ENCODE data around the gene RNU5D-1.
"Not testable (repeated sequence)": the region's sequence is repeated elsewhere in the genome, so short reads cannot be mapped to it uniquely, and the experiment has no call there.

The RNU5D-1 gene

DNA sequence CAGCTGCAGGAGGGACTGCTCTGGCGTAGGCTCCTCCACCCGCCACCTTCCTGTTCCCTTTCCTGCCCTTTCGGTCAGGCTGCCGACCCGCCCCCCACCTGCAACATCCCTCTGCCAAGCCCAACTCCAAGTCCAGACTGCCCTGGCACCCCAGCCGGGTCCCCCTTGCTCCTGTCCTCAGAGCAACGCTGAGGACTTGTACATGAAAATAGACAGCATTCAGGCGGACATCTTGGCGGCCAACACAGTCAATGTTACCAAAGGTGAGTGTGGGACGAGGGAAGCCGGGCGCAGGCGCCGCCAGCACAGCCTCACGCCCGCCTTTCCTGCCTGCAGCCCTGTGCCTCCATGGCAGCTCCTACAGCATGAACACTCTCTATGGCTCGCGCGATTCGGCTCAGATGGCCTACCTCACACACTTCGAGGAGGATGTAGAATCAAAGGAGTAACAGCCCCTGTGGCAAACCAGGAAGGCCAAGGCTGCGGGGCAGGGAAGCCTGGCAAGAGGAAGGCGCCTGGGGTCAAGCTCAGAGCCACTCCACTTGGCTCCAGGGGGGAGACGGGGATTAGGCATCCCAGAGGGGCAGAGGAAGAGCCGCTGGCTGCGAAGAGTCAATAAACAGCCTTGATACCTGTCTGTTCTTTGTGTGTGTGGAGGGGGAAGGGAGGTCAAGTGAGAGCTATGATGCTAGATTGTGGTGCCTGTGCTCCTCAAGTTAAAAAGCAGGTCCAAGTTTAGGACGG is 5.8 kb downstream of the RNU5D-1 start:
- no peak for DNase-seq

DNA sequence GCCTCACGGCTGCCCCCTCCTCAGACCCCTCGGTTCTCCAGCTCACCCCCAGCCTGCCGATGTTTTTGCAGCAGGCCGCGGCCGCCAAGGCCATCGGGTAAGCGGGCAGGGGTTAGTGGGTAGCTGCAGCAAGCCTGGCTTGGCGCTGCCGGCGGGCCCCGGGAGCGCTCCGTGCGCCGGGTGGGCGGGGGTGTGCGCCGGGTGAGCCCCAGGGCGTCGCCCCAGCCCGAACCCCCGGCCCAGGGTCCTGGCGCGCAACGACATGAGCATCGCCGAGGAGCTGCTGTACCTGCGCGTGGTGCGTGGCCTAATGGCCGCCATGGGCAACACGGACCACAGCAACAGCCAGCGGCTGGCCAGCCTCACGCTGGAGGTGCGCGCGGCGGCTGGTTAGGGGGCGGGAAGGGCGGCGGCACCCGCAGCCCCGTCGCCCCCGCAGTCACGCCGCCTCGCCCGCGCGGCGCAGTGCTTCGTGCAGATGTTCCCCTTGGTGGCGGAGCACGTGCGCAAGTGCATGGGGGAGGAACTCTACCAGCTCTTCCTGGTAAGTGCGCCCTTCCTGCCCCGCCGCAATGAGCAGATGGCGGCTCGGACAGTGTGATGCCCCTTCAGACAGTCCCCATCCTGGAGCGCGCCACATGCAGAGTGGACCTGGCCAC is 6.5 kb downstream of the RNU5D-1 start:
- no peak for DNase-seq

DNA sequence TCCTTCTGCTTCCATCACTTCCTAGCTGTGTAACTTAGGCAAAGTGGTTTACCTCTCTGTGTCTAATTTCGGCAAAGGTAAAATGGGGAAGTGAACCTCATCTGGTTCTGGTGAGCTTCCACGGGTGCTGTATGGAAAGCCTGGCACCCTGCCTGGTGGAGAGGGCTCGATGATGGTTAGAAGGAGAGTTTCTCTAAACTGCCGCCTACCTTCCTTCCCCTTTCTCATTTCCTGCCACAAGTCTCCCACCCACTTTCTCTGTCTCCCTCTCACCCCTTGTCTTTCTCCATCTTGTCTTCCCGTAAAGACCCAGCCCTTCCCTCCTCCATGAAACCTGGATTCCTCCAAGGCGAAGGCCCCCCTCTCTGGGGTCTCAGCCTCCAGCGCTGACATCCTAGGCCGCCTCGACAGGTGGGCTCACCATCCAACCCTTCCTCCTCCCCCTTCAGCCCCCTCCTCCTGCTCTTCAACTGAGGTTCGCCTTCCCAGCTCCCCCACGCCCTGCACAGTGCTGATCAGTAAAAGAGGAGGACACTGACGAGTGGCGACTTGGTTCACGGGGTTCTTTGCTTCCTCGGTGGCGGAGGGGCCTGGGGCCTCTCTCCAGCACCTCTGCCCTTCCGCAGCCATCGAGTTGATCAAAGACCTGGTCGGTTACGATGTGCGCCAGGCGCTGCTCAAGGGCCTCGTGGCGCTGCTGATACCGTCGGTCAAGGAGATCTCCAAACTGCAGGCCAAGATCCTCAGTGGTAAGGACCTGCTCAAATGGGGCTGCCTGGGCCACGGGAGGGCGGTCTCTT is 7.3 kb downstream of the RNU5D-1 start:
- no peak for DNase-seq

DNA sequence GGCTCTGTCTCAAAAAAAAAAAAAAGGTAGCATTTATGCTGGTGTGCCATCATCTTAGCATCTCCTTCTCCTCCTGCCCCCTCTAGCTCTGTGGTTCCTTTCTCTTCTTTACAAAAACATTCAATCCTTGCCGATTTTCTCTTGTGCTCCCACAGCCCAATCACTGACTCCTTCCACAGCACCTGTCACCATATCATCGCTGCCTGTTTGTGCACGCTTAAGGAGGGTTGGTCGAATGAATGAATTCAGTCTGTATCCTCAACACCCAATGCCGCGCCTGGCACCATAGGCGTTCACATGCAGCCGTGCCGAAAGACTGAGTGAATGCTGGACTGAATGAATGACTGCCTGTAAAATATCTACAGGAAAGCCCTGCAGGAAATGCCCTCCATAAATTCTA is 7.9 kb downstream of the RNU5D-1 start:
- no peak for DNase-seq

DNA sequence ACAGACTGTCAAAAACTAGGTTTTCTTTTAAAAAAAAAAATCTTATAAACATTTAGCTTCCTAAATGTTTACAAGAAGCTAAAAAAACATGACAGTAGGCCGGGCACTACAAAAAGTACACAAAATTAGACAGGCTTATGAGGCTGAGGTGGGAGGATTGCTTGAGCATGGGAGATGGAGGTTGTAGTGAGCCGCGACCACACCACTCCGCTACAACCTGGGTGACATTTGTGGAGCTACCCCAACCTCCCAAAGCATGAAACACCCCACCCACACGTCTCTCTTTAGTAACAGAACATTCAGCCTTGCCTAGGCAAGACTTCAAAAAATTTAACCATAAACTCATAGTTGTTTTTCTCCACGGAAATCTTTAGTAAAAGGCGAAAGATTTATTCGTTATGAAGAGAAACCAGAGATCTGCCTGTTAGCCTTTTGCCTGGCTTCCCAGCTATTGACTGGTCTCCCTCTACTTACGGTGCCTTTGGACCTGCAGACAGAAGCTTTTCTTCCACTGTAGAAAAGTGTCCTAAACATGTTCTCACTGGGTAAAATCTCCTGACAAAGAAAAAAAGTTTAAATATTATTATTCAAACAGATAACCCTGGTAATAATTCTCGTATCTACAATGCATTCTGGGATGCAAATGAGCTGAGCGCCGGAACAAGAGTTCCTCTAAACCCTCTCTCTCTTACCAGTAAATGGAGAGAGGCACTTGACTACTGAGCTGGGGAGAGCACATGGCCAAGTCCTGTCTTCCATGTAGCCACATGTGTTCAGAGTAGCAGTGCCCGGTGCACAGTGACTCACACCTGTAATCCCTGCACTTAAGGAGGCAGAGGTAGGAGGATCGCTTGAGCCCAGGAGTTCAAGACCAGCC is 9.2 kb downstream of the RNU5D-1 start:
- no peak for DNase-seq

DNA sequence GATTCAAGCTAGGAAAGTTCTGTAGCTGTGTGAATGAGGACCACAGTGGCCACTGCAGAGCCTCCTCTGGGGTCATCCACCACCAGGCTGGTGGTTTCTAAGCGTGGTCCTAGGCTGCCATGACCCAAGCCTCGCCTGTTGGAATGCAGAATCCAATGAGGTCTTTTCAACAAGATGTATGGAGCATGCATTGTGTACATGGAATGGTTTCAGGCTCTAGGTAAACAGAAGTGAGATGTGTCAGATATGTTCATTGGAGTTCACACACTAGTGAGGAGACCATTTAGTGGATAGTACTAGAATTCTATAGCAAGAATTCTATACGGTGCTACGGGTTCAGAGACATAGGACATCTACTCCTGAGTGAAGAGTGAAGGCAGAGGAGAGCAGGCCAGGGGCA is 10.7 kb downstream of the RNU5D-1 start:
- DNase-seq, result no peak

DNA sequence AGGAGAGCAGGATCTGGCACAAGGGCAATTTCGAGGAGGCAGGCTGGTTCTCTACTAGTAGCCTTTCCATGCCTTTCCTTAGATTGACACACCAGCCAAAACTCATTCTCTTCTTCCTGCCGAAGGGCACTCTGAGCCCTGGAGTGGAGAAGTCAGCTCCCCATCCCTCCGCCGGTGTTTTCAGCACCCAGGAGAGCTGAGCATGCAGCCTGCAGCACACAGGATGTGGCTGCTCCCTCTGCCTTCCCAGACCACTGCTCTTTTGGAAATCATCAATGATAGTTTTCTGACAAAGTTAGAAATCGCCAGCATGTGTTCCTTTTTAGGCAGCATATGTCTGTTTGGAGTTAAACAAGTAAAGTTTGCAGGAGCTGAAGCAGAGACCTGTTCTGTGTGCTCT is 11.7 kb downstream of the RNU5D-1 start:
- no peak for DNase-seq

DNA sequence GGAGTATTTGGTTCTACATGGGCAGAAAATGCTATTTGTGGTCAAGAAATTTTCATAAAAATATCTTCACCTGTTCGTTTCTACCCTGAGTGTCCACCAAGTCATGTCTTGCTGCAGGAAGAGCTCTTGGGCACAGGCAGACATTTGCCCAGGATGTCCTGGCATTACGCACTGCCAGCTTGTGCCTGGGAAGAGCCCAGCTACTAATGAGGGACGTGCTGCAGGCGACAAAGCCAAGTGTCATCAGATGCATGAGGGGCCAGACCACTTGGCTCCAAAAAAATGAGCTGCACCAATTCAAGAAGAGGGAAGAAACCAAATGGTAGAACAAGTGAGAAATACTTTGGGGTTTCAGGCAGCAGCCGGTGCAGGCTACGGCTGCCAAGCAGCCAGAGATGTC is 12.9 kb downstream of the RNU5D-1 start:
- no peak for DNase-seq

DNA sequence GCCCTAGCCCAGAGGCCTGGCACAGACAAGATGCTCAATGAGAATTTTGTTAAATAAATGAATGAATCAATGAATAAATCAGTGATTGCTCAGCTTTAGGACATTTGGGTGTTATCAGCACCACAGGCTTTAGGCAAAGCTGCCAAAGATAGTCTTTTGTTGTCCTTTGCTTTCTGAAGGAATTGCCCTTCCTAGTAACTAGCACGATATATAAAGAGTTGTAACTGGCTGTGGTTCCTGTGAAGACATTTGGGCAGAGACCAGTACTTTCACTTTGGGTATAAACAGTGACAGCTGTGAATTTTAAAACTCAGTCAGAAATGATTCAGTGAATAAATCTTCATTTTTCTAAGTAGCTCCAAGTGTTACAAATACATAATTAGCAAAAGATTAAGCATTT is 13.3 kb downstream of the RNU5D-1 start:
- DNase-seq, result no peak

DNA sequence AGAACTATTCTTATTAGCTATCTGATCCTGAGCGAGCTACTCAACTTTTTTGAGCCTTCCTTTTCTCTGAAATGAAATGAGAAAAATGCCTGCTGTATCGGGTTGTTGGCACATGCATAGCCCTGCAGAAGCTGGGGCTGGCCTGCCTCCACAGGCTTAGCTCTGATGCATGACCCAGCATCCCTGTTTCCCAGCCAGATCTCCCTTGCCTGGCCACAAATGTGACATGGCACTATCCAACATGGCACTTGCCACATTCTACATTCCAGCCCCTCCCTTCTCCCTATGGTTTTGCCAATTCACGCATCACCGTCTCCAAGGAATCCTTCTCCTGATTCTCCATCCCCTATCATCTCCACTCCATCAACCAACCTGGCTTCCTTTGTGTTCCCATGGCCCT is 13.8 kb downstream of the RNU5D-1 start:
- no peak for DNase-seq

DNA sequence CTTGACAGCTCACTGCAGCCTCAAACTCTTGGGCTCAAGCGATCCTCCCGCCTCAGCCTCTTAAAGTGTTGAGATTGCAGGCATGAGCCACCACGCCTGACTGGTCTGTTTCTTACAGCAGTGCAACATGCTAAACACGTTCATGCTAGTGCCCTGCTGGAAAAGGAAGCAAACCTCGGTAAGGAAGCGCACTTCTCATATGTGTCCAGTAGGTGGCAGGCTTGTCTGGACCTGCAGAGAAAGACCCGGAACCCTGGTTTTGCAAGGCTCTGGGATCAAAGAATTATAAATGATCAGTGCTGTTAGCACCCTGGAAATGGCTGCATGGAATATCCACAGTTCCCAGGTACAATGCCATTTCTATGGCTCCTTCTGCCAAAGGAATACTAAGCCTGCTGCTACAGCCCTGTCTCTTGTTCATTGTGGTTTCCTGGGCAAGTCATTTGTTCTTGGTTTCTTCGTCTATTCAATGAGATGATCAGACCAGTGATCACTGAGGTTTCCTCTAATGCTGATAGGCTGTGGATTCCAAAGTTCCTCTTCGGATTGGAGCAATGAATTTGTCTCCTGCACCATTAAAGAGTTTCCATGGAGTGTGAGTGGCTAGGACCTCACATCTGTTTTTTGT is 15.9 kb downstream of the RNU5D-1 start:
- peak; percentile 48 for DNase-seq

DNA sequence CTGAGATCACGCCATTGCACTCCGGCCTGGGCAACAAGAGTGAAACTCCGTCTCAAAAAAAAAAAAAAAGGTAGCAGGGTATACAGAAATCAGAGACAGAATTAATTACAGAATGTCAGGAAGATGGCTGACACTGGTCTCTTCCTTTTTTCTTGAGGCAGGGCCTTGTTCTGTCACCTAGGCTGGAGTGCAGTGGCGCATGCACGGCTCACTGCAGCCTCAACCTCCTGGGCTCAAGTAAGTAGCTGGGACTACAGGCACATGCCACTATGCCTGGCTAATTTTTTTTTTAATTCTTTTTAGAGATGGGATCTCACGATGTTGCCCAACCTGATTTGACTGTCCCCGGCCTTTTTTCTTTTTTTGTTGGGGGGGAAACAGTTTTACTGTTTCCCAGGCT is 16.4 kb downstream of the RNU5D-1 start:
- no peak for DNase-seq

DNA sequence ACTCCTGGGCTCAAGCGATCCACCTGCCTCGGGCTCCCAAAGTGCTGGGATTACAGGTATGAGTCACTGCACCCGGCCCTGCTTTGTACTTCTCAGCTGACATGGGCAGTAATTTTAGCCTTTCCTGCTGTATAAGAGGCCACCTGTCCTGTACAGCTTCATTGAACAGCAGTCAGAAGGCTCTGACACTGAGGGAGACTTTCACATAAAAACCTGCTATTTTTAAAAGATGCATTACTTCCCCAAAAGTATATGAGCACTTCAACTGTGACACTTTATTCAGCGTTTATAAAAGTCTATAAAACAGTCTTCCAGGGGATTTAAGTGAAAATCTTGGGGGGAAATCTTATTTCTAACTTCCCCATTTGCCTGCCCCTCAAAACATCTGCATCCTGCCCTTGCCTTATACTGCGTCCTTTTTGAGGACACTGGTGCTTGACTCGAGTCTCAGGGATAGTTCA is 17.6 kb downstream of the RNU5D-1 start:
- DNase-seq, result no peak

DNA sequence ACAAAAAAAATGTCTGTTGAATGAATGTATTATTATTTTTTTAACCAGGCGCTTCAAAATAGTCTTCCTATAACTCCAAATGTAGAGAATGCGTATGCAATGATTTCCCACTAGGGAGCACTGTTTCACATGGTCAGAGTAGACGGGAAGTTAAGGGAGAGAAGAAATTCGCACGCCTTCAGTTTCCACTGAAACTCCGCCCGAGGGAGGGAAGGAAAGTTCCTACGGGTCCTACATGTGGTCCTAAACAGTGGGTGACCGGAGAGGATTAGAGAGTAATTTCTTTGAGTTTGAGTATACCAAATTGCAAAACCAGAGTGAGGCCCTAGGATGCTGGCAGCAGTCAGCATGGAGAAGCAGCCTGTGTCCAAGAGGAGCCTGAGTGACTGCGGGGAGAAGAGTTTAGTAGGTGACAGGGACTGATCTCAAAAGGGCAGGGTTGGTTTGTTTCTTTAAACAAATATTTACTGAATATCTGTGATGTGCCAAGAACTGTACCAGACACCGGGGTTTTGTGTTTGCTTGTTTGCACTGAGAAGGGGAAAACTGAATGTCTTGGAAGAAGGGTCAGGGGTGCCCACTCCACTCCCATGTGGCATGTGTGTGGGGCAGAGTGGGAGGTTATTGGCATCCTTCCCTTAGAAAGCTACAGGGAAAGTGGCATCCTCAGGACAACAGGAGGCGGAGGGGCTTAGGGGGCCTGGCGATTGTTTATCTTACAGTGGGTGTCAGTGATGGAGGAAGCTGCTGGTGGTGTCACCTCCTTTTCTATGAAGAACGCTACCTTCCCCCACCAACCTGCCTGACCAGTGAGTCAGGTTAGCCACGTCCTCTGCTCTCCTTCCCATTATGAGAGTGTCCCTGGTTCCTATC is 22.8 kb downstream of the RNU5D-1 start:
- DNase-seq, result no peak

DNA sequence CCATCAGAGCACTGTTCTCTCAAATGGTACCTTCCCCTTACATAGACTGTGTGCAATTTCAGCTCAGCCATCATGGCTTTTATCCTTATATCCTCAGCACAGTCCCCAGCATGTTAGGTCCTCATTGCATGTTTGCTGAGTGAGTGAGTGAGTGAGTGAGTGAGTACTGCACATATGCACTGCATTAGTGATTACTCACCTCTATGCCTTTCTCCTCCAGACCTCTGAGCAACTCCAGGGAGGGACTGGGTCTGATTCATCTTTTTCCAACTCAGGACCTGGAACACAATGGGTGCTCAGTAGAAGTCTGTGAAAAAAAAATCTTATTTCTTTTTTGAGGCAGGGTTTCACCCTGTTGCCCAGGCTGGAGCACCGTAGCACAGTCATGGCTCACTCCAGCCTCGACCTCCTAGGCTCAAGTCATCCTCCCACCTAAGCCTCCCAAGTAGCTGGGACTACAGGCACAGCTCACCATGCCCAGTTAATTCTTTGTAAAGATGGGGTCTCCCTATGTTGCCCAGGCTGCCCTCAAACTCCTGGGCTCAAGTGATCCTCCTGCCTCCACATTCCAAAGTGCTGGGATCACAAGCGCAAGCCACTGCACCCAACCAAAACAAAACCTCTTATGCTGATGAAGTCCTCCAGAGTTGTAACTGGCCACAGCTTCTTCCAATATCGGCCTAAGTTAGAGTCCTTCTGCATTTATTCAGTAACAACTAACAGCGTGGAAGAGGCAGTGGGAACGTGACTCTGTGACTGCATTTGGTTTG is 23.7 kb downstream of the RNU5D-1 start:
- no peak for DNase-seq

DNA sequence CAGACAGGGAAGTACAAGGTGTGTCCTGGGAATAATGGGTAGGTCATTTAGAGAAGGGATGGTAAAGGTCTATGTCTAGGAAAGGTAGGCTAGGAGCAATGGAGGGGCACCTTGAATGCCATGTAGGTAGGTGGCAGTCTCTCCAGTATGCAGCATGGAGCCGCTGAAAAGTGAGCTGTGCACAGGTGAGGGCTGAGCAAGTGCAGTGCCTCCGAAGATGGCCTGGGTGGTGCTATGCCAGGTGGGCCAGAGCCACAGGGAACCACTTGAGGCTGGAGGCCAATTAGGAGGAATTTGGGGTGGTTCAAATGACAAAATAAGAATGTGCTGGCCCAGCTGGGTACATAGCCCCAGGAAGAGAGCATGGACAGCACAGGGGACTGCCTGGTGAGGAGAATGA is 25.0 kb downstream of the RNU5D-1 start:
- no peak for DNase-seq

DNA sequence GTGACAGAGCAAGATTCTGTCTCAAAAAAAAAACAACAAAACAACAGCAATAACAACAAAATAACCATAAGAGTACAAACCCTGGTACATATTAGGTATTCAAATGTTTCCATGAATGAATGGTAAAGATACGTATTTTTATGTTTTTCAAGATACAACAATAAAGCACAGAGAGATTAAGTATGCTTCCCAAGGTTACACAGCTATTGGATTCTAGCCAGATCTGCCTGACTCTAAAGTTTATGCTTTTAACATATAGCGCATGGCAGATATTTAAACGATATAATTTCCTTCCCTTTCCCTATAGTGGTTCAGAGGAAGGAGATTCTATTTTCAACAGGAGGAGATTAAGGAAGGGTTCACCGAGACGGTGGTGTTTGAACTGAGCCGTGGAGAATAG is 25.5 kb downstream of the RNU5D-1 start:
- no peak for DNase-seq

DNA sequence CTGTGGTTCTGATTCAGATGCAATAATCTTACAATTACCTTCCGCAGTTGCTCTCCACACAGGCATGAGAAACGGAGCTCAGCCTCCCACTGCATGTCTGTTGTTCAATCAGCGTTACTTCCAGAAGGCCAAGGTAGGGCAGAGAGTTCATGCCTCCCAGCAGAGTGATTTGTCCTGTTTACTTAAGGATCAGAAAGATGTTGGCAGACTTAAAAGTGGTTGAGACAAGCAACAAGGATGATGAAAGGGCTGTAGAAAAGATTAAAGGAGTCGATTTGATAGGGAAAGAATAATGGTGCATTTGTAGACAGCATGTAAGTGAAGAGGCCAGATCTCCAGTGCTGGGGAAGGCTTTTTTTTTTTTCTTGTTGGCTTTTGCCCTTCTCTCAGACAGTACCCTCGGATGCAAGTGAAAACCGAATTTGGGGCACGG is 29.8 kb downstream of the RNU5D-1 start:
- no peak for DNase-seq

DNA sequence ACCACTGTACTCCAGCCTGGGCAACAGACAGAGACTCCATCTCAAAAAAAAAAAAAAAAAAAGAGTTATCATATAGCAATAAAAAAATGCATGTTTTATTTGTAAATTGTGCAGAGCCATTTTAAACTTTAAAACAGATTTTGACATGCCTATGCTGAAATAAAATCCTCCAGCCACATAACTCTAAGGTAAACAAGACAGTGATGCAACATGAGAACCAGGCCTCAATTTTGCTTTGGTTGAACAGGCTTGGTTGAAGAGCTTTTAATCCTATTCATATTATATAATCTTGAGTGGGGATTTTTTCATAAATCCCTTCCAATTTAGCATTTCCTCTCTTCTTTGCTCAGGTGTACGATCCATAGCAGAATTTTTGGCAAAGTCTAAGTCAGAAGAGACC is 30.4 kb downstream of the RNU5D-1 start:
- DNase-seq, result no peak

DNA sequence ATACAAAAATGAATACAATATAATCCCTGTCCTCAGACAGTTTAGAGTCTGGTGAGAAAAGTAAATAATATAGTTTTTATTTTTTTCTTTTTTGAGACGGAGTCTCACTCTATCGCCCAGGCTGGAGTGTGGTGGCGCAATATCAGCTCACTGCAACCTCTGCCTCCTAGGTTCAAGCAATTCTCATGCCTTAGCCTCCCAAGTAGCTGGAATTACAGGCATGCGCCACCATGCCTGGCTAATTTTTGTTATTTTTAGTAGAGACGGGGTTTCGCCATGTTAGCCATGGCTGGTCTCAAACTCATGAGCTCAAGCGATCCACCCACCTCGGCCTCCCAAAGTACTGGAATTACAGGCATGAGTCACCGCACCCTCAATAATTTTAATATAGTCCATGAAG is 31.6 kb downstream of the RNU5D-1 start:
- DNase-seq, result not testable (repeated sequence)
